ENCODE results near the gene PROX1.
"Not testable (repeated sequence)": the region's sequence is repeated elsewhere in the genome, so short reads cannot be mapped to it uniquely, and the experiment has no call there.

PROX1 gene

DNA sequence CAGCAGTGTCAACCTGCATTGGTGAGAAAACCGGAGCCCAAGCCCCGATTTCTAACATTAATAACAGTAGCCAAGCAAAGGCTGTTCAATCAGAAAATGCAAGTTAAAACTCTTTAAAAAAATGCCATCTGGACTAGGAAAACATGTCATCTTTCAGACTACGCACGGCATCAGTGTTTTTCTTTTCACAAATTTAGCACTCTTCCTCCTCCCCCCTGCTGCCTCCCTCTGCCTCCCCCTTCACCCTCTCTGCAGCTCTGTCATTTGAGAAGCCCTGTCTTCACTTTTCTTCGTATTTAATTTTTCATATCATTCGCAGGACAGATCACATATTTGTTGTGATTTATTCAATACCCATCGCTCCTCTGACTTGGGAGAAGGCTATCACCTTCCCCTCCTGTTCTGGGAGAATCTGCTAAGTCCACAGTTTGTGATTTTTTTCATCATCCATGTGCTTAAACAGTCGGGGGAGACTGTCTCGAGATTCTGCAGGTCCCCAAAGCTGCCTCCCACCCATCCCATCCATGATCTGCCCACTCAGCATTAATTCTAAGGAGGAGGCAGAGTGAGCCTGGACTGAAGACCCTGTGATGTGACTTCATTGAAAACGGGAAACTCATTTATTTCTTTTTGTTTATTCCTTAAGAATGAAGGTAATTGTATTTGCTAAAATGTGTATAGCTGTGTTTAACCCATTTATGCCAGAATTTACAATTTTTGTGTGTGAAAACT lies 84.8 kb downstream of the PROX1 start:
- no peak for DNase-seq (ENCODE audit: low spot score)

DNA sequence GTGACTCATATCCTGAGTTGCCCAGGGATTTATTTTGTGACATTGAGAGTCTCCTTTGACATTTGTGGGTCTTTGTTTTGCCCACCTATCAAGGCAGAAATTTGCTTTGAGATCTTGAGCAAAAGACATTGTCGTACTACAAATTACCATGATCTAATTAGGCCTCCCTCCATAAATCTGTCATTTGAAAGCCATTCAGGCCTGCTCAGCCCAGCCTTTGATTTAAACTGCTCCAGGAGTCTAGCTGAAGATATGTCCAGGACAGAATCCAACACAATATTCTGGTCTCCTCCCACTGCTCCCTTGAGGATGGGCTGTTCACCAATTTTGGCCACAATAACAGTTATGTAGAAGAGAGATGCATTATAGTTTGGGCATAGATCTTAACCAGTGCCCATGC lies 86.7 kb downstream of the PROX1 start:
- DNase-seq (ENCODE audit: low spot score) = no peak

DNA sequence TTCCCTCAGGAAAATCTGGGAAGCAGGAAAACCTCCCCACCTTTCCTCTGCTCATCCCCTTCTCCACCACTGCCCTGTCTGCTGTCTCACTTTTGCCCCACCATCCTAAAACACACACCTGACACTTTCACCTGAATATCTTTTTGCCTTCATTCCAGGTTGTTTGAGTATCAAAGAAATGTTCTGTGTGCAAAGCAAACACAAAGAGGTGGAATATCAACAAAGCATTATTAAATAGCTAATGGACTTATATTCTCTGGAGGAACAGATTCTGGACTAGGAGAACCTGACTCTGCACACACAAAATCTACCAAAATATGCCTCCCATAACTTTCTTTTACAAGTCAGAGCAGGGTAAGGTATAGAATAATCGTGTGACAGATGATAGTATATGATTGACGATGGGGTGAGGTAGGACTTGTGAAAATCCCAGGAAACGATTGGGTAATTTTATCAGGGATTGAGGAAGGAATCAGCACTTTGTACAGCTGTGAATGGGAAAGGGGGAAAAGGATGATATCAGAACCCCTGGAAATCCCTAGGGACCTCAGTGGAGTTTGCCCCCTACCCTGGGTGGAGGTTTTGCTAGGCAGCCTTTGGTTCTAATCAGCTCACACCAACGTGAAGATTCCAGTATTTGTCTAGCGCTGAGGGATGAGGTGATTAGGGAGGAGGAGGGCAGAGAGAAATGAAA lies 87.7 kb downstream of the PROX1 start:
- DNase-seq (ENCODE audit: low spot score) = no peak

DNA sequence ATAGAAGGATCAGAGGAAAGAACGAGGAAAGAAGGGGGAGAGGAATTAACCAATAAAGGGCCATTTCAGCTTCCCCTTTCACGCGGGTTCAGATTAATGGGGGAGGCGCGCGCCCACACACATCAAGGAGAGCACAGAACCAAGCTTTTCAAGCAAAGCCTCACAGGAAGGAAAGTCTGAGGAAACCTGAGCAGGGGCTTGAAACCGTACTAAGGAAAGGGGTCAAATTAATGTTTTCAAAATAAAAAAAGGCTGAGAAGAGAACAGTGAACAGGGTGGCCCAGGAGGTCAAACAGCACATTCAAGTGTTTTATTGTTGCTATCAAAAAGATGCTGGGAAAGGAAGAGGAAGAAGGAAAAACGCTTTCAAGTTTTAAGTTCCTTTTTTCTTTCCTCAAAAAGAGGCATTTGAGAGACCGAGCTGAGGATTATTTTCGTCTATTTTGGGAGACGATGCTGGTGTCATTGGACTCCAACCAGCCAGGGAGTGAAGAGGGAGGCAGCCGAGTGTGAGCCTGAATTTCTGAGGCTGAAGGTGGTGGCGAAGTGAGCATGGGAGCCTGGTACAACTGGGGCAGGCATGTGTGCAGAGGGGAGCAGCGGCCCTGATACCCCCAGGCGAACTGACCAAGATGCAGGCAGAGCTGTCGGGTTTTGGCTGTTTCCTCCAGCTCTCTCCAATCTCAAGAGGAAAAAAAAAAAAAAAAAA lies 88.4 kb downstream of the PROX1 start:
- DNase-seq (ENCODE audit: low spot score) = no peak

DNA sequence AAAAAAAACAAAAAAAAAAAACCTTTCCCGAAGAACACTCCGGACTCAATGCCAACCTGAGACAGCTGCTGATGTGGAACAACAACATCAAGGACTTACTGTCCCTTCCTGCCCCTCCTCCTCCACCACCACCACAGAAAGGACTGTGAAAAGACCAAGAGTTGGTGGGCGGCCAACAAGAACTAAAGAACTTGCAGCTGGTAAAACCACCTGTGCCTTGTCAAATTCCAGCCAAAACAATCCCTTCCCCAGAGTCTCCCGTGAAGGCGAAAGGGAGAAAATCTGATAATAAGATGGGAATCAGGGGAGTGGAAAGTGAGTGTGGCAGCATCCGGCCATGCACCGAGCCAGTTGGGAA lies 88.9 kb downstream of the PROX1 start:
- DNase-seq (ENCODE audit: low spot score) = no peak

DNA sequence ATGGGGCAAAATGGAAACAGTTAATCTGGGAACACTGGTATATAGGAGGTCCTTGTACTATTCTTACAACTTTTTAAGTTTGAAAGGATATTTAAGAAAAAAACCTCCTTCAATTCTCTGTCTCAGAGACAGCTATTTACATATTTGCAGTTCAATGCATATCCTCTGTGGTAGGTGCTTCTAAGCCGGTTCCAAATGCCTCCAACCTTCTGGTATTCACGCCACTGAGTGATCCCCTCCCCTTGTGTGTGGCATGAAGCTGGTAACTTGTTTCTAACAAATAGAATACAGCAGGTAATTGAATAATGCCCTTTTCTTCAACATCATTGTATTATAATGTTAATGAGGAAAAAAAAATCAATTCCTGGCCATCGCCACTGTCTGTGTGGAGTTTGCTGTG lies 91.2 kb downstream of the PROX1 start:
- DNase-seq (ENCODE audit: low spot score) = no peak

DNA sequence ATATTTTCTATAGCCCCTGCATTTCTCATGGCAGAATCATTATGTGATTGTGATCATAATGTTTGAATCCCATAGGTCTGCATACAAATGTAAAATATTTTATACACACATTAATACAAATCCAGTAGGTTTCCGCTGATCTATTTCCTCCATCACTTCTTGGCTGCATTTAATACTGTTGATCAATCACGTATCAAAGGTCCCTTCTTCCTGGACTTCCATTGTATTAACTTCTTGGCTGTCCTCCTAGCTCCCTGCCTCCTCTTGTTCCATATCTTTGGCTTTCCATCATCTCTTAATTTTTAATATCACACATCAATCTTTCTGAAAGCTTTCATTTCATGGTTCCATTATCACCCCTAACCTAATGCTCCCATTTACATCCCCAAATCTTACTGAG lies 97.6 kb downstream of the PROX1 start:
- no peak for DNase-seq (ENCODE audit: low spot score)

DNA sequence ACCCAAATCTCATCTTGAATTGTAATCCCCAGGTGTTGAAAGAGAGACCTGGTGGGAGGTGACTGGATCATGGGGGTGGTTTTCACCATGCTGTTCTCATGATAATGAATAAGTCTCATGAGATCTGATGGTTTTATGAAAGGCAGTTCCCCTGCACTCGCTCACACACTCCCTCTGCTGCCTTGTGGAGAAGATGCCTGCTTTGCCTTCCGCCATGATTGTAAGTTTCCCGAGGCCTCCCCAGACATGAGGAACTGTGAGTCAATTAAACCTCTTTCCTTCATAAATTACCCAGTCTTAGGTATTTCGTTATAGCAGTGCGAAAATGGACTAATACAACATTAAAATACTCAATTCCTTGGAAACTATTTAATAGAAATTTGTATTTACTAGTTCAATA lies 99.2 kb downstream of the PROX1 start:
- DNase-seq (ENCODE audit: low spot score) = no peak

DNA sequence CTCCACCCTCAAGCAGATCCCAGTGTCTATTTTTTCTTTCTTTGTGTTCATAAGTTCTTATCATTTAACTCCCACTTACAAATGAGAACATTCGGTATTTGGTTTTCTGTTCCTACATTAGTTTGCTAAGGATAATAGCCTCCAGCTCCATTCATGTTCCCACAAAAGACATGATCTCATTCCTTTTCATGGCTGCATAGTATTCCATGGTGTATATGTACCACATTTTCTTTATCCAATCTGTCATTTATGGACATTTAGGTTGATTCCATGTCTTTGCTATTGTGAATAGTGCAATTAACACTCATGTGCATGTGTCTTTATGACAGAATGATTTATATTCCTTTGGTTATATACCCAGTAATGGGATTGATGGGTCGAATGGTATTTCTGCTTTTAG lies 101.2 kb downstream of the PROX1 start:
- not testable (repeated sequence) for DNase-seq (ENCODE audit: low spot score)

Measured in activated CD4-positive, alpha-beta T cell treated with anti-CD3 and anti-CD28 coated beads, Interleukin-2, Interleukin-4, amounts not matched to agents 100 ng/mL and 50 ng/mL, durations not matched to agents 16 hours and 8 hours (primary cell).